Sigmoid colon (tissue), 7 donors: ENCODE data around the gene ADORA3. TPM values are rescaled to one million over a fixed set of nuclear protein-coding genes. Genes with fewer than 3 reads are reported as not detected.

Experiments used
- DNase-seq: peaks from one replicate; pipeline ENCODE4 v3.0.0-alpha.2; 2019
- H3K27ac ChIP-seq, 4 donors: fragments of 200-600 bp; sonication (generic); one replicate each; pipeline ENCODE4 v1.5.1; 2016 to 2019; ENCODE audit warnings: mild to moderate bottlenecking in 1 of 4
- H3K27me3 ChIP-seq, 3 donors: fragments of 200-600 bp; sonication (generic); one replicate each; pipeline ENCODE4 v1.5.1; 2019; ENCODE audit warnings: mild to moderate bottlenecking in 1 of 3
- H3K36me3 ChIP-seq, 4 donors: fragments of 200-600 bp; sonication (generic); one replicate each; pipeline ENCODE4 v1.5.1; 2016 to 2019
- H3K4me1 ChIP-seq, 4 donors: fragments of 200-600 bp; sonication (generic); one replicate each; pipeline ENCODE4 v1.5.1; 2017 to 2019
- H3K4me3 ChIP-seq, 4 donors: fragments of 200-600 bp; sonication (generic); one replicate each; pipeline ENCODE4 v1.5.1; 2017 to 2019; ENCODE audit warnings: mild to moderate bottlenecking in 2 of 4, moderate library complexity in 1 of 4
- H3K9me3 ChIP-seq, 4 donors: fragments of 200-600 bp in 3 of 4; sonication (generic) in 3 of 4; one replicate each; pipeline versions ENCODE4 v1.5.1 to v1.6.1; 2013 to 2019
- EP300 ChIP-seq, 4 donors: sonication (generic); formaldehyde crosslinking; IDR thresholded peaks; one replicate each; pipeline ENCODE4 v1.6.1; 2017; ENCODE audit warnings: antibody characterized with exemption in 4 of 4
- POLR2A ChIP-seq, 2 donors: fragments of 450-650 bp; IDR thresholded peaks; one replicate each; pipeline ENCODE4 v1.6.1; 2016; ENCODE audit warnings: antibody characterized with exemption in 2 of 2, mild to moderate bottlenecking in 2 of 2, moderate library complexity in 2 of 2
- POLR2AphosphoS5 ChIP-seq, 4 donors: sonication (generic); formaldehyde crosslinking; IDR thresholded peaks; one replicate each; pipeline ENCODE4 v1.6.1; 2017; ENCODE audit warnings: antibody characterized with exemption in 4 of 4
- WGBS, 2 donors: extraction: QIAGEN DNeasy Blood & Tissue Kit; methylation state at CpG; one replicate each; pipeline ENCODE4 v1.1.7; 2013; 5-methylcytosine and 5-hydroxymethylcytosine counted together
- intact Hi-C: fragments of 100-400 bp; cut with DNase I; formaldehyde crosslinking; loops from one replicate; pipeline ENCODE4 v1.15.1; 2023
- polyA plus RNA-seq, 3 donors: library from polyadenylated mRNA; stranded (reverse); fragments of 200-250 nt; gene quantifications; one replicate each; pipeline ENCODE4 v1.2.3, GENCODE V29; 2013
- total RNA-seq, 4 donors: library from RNA; depleted of rRNA; stranded (reverse); fragments of >200 nt; gene quantifications; one replicate each; pipeline ENCODE4 v1.1.0, GENCODE V29; 2016
- TF ChIP-seq, protein P1 (sequence below), 4 experiments: fragments of 450-650 bp in 3 of 4; fragments of 200-600 bp in 1 of 4; IDR thresholded peaks; one replicate each; pipeline ENCODE4 v1.5.1; 2016 to 2019; ENCODE audit warnings: antibody characterized with exemption in 4 of 4, mild to moderate bottlenecking in 3 of 4, moderate library complexity in 2 of 4
- donor health status: healthy with polysubstance abuse.
- donor health status: Bipolar disorder and iron deficiency.
- donor health status: healthy.

ADORA3 gene
- total and polyA plus RNA-seq, 7 donors = 3.0 to 20.6 (median 9.1) TPM

DNA sequence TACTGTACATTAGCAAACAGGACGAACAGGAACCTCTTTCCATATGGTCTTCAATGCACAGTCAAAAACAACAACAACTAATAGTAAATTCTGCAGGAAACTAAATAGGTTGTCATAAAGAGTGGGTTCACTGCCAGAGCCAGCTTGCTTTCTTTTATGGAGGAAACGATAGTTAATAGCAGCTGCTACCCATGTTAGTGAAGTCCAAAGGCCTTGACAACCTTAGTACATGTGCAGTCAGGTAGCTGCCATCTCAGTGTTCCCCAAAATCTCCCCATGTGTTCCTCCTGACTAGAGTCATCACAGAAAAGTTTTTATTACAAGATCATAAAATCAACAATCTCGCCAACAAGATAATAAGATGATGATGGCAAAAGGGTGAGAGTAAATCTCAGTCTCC is 16.6 kb upstream of the ADORA3 start:
- H3K4me1 ChIP-seq = peaks cover 0 to 22% (median 19%) of the 10 kb centered on the region in 4 donors
- H3K9me3 ChIP-seq = no peaks in the 10 kb centered on the region
- H3K4me3 ChIP-seq = no peak overlapping the region
- intact Hi-C loops = no loop called here
- no peak overlapping the region for H3K27ac ChIP-seq
- no peak for TF ChIP-seq POLR2AphosphoS5 (IDR thresholded peaks at IDR 0.05)
- TF ChIP-seq EP300 (IDR thresholded peaks at IDR 0.05) = no peak
- WGBS, 2 donors = 24 to 66% methylated on average over 3 of the region's 3 CpGs
- no peaks in the 10 kb centered on the region for H3K27me3 ChIP-seq
- no peaks in the 10 kb centered on the region for H3K36me3 ChIP-seq
- no peak for DNase-seq

DNA sequence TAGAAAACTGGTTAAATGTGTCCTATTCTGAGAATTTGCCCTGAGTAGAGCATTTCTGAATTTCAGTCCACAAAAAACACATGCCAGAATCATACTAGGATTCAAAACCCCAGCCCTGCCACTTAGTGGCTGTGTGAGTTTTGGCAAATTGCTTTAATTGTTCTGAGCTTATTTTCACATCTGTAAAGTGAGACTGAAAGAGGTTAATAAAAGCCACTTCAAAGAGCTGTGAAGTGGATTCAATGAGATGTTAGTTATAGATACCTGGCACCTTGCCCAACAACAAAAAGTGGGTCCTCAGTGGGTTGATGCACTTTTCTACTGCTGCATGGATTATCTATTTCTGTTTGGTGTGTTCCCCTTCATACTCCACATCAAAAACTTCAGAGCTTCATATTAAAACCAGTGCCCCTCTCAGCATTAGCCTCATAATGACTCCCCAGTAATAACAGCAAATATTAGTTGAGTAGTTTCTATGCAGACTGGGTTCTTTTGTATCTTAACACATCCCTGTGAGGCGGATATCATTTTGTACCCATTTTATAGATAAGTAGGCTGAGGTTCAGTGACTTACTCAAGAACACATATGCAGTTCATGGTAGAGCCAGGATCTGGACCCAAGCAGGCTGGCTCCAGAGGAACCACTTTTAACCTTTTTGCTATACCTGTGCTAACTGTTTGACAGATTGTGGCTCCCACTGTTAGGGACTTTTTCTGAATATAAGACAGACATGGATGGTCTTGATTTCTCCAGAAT is 14.2 kb upstream of the ADORA3 start:
- Histone ChIP-seq H3K27ac (peak overlapping the region in 2 of 4 donors; percentile 78 to 93), H3K36me3 (no peaks in the 10 kb centered on the region), H3K9me3 (no peaks in the 10 kb centered on the region), H3K4me3 (no peak overlapping the region), H3K4me1 (peaks cover 0 to 44% (median 29%) of the 10 kb centered on the region in 4 donors), H3K27me3 (no peaks in the 10 kb centered on the region)
- WGBS, 2 donors = 94 to 95% methylated on average over 1 of the region's 1 CpG
- TF ChIP-seq POLR2A (IDR thresholded peaks at IDR 0.05) (no peak), EP300 (IDR thresholded peaks at IDR 0.05) (no peak), POLR2AphosphoS5 (IDR thresholded peaks at IDR 0.05) (no peak)
- TF ChIP-seq, protein P1, sequence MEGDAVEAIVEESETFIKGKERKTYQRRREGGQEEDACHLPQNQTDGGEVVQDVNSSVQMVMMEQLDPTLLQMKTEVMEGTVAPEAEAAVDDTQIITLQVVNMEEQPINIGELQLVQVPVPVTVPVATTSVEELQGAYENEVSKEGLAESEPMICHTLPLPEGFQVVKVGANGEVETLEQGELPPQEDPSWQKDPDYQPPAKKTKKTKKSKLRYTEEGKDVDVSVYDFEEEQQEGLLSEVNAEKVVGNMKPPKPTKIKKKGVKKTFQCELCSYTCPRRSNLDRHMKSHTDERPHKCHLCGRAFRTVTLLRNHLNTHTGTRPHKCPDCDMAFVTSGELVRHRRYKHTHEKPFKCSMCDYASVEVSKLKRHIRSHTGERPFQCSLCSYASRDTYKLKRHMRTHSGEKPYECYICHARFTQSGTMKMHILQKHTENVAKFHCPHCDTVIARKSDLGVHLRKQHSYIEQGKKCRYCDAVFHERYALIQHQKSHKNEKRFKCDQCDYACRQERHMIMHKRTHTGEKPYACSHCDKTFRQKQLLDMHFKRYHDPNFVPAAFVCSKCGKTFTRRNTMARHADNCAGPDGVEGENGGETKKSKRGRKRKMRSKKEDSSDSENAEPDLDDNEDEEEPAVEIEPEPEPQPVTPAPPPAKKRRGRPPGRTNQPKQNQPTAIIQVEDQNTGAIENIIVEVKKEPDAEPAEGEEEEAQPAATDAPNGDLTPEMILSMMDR (IDR thresholded peaks at IDR 0.05) = no peak
- DNase-seq = no peak
- intact Hi-C loops = no loop called here

DNA sequence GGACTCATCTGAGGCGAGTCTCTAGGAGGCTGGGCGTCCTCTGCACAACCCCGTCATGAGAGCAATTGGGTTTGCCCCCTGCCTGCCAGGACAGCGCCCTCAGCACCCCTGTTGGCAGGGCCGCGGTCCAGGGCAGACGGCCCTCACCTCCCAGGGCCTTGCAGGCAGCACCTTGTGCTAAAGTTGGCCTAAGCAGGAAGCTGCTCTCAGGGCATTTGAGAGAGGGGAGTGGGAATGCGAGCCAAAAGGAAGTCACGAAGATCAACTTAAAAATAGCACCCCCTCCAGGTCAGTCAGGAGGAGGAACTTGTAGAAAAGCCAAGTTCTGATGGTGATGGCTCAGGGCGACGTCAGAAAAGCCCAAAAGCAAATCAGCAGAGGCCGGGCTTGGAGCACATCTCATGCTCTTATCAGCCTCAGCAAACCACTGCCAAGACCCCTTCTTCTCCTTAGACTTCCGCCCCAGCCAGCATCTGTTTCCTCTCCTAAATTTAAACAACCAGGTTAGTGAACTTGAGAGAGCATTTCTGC is 12.6 kb upstream of the ADORA3 start:
- Histone ChIP-seq H3K27me3 (no peaks in the 10 kb centered on the region), H3K9me3 (no peaks in the 10 kb centered on the region), H3K4me1 (peaks cover 0 to 57% (median 38%) of the 10 kb centered on the region in 4 donors), H3K4me3 (peak overlapping the region; percentile 5 to 46 (median 39)), H3K36me3 (no peaks in the 10 kb centered on the region), H3K27ac (peak overlapping the region; percentile 73 to 93 (median 77))
- peak; percentile 71 for DNase-seq
- WGBS, 2 donors = 32 to 69% methylated on average over 13 of the region's 13 CpGs
- TF ChIP-seq, protein P1 (IDR thresholded peaks at IDR 0.05) = no peak
- TF ChIP-seq EP300 (IDR thresholded peaks at IDR 0.05) (no peak), POLR2AphosphoS5 (IDR thresholded peaks at IDR 0.05) (peak in 2 of 4 donors; percentile 35 to 39), POLR2A (IDR thresholded peaks at IDR 0.05) (no peak)
- intact Hi-C loops = no loop called here

DNA sequence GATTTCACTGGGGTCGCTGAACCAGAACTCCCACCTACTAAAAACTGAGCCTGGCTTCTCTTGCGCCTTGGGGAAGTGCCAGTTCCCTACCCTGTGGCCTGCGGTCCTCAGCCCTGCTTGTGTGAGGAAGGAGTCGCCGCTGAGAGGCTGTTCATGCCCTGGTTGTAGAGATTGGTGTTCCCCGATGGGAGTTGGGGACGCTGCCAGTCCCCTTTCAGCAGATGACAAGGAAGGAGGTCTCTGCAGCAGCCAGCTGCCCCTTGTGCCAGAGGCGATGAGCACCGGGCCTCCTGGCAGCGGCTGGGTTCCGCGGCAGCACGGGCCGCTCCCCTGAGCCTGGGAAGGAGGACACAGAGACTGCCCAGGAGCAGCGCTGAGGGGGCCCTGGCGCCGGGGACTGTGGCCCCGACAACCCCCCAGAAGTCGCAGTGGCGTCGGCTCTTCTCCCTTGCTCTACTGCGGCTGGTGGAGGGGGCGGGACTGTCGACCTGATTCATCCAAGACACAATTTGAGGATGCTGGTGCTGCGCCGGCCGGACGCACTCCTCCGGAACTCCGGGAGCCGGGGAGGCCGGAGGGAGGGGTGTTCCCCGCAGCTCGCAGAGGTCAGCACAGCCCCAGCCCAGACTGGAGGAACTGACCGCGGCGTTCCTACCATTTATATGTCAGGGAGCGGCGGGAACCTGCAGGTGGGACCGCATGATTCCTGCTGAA is 12.0 kb upstream of the ADORA3 start:
- peaks cover 0 to 62% (median 44%) of the 10 kb centered on the region in 4 donors for H3K4me1 ChIP-seq
- no peaks in the 10 kb centered on the region for H3K9me3 ChIP-seq
- H3K4me3 ChIP-seq = peak overlapping the region; percentile 5 to 46 (median 39)
- intact Hi-C loops = no loop called here
- 28 to 71% methylated on average over 40 of the region's 40 CpGs for WGBS, 2 donors
- peak overlapping the region; percentile 73 to 93 (median 77) for H3K27ac ChIP-seq
- DNase-seq = peak; percentile 83
- H3K36me3 ChIP-seq = no peaks in the 10 kb centered on the region
- H3K27me3 ChIP-seq = no peaks in the 10 kb centered on the region
- no peak for TF ChIP-seq POLR2AphosphoS5 (IDR thresholded peaks at IDR 0.05)
- no peak for TF ChIP-seq POLR2A (IDR thresholded peaks at IDR 0.05)
- TF ChIP-seq, protein P1 (IDR thresholded peaks at IDR 0.05) = no peak
